Activated CD4-positive, CD25-positive, alpha-beta regulatory T cell treated with anti-CD3 and anti-CD28 coated beads, Interleukin-2, amount 50 U/mL, for 24 hours (primary cell): Measurements from ENCODE around the gene SEMA3E.
"Not testable (repeated sequence)": the region's sequence is repeated elsewhere in the genome, so short reads cannot be mapped to it uniquely, and the experiment has no call there.

ENCODE experiments used
- ATAC-seq, 2 donors: fragments of 150-1000 bp; cut with Tn5 transposase; one replicate each; pipeline ENCODE4 v1.10.0; 2021; ENCODE audit warnings: mild to moderate bottlenecking in 1 of 2, moderate library complexity in 1 of 2

The SEMA3E gene

DNA sequence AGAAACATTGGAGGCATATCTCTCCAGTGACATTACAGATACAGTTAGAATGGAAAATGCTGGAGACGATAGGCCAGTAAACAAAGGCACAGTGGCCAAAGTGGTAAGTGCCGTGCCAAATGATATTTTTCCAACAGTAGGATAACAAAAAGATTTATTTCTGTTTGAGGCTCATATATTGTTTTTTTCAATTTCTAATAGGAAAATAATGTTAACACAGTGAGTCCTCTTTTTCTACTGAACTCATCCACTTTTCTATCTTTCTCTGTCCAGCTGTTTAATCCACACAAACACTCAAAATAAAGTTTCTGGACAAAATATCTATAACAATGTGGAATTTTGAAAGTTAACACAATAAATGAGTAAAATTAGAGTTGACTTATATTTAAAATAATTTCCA is 201.3 kb downstream of the SEMA3E start:
- ATAC-seq = no peak

DNA sequence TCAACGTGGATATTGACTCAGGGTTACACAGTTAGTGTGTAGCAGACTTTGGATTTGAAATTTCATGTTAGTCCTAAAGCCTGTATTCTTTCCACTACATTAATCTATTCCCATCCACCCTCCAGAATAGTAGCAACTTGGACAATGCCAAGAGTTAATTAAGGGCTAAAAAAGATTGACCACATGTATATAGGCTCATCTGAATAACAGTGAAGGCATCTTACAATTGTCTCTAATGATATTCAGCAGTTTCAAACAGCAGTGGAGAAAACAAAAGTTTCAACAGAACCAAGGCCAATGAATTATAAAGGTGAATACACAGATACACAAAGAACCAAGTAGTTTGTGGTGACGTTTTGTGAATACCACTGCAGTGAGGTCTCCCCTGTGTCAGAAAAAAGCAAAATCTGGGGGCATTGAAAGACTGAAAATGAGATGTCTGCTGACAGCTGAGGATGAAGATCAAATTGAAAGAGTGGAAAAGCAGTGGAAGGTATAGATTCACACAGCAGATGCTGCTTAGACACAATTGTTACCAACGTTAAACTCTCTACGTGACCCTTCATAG is 202.8 kb downstream of the SEMA3E start:
- ATAC-seq = no peak

DNA sequence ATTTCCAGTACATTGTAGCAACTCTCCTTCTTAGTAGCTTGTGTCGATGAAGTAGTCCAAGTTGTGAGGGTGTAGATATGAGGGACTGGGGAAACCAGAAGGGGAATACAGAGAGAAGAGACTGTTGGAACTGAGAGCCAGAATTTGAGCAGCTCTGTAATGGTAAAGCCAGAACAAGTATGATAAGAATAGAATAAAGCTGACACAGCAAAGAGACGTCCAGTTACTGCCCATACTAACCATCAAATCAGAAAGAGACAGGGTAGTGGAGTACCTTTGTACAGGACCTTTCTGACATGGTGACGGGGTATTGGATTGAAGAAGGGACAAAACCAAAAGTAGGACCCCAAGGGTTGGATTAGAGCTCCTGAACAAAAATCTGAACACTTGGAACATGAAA is 206.0 kb downstream of the SEMA3E start:
- ATAC-seq = no peak

DNA sequence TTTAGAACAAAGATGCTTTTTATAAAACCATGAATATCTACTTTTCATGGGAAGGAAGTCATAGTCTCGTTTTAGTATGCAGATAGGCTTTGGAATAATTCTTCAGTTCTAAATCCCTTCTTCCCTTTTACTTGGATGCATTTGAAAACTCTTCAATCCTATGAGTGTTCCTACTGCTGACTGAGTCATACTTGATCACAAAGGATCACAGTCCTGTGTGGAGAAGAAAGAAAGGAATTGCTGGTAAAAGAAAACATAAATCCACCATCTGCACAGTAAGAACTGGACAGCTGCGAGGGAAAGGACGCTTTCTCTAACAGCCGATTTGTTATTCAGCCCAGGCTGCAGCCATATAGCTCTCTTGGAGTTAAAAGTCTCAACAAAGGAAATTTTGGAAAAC is 209.9 kb downstream of the SEMA3E start:
- ATAC-seq = no peak

DNA sequence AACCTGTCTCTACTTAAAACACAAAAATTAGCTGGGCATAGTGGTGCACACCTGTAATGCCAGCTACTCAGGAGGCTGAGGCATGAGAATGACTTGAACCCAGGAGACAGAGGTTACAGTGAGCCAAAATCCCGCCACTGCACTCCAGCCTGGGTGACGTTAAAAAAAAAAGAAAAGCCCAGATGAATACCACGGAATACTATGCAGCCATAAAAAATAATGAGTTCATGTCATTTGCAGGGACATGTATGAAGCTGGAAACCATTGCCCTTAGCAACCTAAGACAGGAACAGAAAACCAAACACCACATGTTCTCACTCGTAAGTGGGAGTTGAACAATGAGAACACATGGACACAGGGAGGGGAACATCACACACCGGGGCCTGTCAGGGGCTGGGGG is 218.7 kb downstream of the SEMA3E start:
- ATAC-seq = not testable (repeated sequence)

DNA sequence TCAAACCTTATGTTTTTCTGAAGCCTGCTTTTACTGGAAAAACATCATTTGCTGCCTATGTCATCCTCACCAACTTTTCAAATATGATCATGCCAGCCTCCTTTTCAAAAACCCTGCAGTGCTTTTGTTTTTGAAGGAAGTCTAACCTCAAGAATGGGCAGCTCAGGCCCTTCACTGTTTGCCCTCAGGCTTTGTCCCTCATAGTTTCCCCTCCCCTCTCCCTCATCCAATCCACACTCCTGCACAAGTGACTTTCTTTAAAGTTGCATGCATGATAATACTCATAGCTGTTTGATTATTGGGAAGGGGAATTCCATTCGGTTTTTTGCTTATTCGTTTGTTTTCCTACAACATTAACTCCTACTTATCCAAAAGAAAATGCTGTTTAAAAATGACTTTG is 219.4 kb downstream of the SEMA3E start:
- ATAC-seq = no peak

DNA sequence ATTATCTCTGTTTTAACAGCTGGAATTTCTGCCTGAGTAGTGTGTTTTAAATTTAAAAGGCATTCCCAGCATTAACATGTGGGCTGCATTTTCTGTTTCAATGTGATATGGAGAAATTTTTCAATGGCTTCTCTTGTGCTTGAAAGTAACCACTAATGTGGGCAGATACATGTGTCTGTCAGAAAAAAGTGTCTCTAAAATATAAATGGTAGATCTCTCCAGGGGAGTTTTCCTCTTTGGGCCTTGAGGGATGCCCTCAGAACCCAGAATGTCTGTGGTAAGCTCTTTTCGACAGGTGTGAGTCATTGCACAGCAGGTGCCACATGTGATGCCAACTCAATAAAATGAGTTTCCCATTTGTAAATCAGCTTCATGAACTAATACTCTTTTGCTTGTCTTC is 221.1 kb downstream of the SEMA3E start:
- no peak for ATAC-seq

DNA sequence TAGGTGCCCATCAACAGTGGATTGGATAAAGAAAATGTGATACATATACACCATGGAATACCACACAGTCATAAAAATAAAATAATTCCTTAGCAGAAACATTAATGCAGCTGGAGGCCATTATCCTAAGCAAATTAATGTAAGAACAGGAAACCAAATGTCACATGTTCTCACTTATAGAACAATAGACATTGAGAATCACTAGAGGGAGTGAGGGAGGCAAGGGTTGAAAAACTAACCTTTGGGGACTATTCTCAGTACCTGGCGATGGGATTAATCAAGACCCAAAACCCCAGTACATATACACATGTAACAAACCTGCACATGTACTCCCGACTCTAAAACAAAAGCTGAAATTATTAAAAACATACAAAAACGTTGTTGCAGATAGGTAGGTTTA is 222.6 kb downstream of the SEMA3E start:
- no peak for ATAC-seq

DNA sequence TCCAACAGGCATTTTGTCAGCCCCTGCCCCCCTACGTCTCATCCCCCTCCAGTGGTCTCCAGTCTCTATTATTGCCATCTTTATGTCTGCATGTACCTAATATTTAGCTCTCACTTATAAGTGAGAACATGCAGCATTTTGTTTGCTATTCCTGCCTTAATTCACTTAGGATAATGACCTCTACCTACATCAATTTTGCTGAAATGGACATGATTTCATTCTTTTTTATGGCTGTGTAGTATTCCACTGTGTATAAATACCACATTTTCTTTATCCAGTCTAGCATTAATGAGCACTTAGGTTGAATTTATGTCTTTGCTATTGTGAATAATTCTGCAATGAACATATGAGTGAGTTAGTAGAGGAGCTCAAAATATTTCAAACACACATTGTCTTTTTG is 229.9 kb downstream of the SEMA3E start:
- no peak for ATAC-seq

DNA sequence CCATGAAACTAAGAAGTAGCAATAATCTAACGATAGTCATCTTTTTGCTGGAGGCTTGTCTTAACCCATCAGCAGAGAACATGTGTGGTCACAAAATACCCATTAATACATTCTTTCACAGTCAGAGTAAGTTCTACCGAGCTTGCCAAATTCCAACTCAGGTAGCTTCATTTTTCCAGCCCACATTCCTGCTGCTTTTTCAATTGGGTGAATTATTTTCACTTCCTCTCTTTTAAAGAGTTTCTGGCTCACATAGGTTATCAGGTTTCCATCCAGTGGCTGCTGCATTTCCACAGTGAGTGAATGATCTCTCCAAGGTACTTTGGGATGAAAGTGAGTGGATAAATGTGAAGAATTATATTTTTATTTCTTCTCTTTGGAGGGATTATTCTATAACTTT is 233.1 kb downstream of the SEMA3E start:
- no peak for ATAC-seq

DNA sequence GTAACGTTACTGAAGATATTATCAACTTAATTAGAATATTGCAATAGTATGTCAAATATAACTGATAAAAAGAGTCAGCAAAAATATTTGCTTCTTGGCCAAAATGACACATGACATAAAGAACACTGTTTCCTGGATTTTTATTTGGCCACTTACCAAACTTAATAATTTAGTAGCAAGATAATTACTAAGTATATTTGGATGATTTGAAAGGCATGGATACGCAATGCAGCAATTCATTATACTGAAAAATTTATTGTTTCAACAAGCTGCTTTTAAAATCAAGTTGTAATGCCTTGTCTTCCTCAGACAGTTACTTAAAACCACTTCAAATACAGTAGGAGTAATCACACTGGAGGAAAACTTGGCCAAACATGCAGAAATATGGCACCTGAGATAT is 234.0 kb downstream of the SEMA3E start:
- ATAC-seq = no peak

DNA sequence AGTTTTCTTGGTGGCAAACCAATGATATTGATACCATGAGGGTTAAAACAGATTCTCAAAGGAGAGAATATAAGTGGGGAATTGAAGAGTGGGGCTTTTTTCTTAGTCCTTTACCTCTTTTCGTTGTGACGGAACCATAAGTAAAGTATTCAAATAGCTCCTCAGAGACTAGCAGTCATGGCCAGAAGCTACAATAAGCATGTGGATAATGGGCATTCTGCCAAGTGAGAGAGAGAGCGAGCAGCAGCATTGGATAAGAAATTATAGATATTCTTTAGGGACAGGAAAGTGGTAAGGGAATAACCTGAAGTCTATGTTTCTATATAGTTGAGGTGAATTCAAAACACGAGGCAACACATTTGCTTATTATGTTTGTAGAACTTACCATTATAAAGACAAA is 235.1 kb downstream of the SEMA3E start:
- no peak for ATAC-seq

DNA sequence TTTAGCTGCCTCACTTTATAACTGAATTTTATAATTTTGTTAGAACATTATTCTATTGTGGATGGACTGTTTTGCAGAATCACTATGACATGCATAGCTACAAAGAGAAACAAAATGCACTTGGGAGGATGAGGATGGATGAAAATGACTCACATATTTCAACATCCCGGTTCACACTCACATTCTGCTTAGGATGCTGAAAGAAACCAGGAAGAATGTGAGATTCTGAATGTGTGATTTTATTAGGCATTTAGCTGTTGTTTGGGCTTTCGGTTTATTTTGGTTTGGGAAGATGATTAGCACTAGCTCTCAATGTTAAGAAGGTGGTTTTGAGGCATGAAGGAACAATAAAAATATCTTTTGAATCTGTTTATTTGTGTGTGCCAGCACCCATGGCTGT is 235.5 kb downstream of the SEMA3E start:
- ATAC-seq = no peak

DNA sequence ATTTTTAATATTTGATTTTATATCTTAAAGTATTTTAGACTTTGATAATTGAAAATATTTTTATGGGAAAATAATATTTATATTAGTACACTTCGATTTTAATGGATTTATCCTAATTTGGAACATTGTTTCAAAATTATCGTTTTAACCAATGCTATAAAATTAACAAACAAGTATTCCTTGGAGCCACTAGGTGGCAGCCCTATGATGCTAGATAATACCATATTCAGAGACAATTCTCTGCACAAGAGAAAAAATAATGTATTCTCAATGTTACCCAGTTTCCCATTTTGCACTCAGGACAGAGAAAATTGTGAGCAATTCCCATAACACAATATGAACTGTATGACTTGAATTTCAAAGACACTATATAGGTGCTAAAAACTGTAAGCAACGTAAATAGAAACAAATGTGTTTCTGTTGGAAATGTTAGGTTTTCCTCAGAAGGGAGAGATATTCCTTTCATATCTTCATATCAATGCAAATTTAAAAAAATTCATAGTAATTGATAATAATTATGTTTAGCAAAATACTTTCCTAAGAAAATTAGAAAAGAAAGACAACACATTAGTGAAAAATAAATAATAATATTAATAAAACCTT is 237.8 kb downstream of the SEMA3E start:
- ATAC-seq = no peak

DNA sequence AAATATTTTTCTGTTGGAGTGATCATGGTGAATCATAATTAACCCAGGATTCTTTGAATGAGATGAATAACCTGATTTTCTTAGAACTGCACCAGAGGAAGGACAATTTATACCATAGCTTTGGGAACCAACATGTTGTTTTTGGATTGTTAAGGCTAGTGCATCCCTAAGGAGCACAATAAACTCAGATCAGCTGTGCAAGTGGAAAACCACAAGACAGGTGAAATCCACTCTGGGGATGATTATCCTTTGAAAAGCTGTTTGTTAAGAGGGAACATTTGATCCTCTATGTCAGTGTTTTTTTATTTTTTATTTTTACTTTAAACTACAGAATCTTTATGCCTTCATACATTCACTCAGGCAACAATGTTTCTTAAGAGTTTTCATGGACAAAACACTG is 254.2 kb downstream of the SEMA3E start:
- ATAC-seq = no peak

DNA sequence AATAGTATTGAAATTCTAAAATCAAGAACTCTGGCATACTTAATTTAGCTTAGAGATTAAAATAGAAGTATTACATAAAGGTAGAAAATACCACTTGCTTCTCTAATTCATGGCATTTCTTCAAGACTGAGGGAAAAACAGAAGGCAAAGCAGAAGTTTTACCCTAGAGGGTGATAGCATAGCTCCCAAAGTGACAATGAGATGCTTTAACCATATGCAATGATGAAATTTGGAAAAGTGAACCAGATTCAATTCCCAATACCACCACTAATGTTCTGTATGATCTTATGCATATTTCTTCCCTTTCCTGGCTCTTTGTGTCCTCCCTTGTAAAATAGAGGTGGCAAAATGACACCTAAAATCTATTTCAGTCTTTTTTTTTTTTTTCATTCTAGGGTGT is 260.5 kb downstream of the SEMA3E start:
- ATAC-seq = no peak

DNA sequence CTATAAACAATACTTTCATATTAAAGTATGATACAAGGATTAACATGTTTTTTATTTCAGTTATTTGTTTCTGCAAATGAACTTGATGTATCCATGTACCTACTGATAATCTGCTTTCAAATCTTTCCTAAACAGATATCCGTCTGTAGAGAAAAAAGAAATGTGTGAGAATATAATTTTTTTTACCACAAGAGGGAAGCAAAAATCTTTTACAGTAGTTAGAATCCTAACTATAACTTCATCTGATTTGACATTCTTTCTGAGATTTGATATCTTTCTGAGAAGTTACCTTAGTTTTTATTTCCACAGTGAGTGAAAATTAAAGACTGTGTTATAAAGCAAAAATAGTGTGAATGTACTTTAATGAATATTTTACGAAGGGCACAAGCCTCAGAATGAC is 282.3 kb downstream of the SEMA3E start:
- ATAC-seq = no peak

DNA sequence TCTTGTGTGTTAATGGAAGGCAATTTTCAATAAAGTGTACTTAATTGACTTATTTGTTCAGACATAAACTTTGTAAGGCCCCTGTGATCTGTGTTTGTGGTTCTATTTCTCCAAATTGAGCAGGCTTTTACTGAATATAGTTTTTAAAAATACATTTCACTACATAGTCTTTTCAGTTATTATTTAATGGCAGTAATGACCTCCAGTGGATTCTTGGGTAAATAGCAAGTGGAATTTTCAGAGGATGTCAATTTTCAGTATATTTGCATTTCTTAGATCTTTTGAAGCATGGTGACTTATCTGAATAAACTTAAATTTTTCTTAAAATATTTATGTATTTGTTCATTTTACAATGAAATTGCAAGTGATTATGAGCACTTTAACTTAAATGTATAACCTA is 283.2 kb downstream of the SEMA3E start:
- no peak for ATAC-seq

DNA sequence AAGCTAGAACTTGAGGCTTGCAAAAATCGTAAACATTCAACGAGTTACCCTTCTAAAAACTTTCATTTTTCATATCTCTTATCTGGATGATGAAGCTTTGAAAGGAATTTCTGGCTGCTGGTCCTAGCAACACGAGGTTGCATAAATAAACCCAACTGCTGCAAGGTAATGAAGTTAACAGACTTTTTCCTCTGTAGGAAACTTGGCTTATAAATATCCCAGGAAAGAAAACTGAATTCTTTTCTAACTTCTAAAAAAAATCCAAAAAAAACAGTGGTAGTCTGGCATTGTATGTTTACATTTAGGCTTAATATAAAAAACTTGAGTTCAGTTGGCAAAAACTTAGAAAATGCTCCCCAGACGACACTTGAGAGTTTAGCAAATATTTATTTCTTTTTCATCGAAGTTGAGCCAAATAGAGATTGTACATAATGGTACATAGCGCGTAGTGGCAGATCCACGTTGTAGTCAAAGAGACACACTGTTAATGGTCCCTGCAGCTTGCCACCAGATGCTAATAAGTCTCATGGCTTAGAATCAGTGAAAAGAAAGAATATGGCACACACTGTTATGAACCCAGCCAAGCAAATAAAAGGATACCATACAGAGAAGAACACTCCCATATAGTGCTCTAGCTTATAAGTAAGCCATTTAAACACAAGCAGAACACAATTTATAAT is 285.9 kb downstream of the SEMA3E start:
- ATAC-seq = no peak

DNA sequence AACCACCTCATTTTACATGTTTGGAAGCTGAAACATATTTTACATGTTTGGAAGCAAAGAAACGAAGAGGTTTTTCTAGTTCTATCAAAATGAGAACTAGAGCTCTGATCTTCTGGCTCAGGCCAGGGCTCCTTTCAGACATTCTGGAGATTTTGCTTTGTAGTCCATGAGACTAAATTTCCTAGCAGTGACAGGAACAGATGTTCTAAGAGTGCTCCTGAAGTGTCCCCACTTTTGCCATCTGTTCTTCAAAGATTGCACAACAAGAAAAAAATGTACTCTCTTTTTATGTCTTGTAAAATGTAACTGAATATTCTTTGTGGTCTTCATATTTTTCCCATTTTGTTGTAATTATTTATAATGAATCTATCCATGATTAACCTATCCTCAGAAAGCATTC is 289.8 kb downstream of the SEMA3E start:
- ATAC-seq = no peak

DNA sequence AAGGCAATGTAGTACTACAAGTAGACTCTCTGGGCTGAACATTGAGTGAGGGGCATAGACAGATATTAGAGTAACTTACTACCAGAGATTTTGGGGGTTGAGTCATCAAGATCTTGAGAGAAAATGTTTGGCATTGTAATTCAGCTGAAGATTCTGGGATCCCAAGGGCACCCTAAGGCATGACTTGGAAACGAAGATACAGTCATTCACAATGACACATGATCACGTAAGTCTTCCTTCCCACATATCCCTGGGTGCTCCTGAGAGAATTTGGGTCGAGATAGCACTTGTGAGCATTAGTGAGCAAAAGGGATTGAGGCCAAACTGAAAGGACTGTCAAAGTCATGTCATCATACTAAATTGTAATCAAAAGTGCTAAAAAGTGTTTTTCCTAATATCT is 293.8 kb downstream of the SEMA3E start:
- no peak for ATAC-seq

DNA sequence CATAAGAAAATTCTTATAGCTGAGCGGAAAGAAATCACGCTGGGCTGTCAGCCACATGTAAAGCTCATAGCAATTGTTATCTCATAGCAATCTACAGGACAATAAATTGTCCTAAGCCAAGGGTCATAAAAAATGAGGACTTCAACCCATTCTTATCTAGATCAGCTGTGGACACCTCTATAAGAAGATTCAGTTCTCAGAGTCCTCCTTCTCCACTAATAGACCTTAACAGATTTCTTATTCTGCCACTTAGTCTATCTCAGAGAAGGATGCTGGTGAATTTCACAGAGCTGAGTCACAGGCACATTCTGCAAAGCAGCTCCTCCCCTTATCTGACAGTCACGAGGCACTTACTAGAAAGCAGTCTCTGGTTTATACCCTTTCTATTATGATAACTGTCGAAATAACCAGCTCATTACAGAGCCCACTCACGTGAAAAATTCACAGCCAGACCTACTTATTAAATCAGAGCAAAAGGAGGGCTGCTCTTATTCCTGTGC is 300.9 kb downstream of the SEMA3E start:
- no peak for ATAC-seq

DNA sequence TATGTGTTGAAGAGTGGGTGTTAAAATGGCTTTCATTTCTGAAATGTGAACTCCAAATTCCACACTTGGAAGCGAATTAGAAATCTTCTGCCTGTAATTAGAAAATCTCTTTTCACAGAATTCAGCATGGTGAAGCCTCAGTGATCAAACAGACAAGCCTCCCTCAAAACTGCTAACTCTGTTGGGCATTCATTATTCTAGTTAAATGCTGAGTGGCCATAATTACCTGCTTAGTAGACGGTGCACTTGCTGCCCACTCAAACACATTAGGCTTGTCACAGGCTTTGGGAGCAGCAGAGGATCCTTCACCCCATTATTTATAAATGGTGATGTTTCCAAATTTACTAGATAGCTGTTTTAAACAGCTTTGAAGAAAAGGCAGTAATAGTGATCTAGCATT is 309.0 kb downstream of the SEMA3E start:
- ATAC-seq = no peak

DNA sequence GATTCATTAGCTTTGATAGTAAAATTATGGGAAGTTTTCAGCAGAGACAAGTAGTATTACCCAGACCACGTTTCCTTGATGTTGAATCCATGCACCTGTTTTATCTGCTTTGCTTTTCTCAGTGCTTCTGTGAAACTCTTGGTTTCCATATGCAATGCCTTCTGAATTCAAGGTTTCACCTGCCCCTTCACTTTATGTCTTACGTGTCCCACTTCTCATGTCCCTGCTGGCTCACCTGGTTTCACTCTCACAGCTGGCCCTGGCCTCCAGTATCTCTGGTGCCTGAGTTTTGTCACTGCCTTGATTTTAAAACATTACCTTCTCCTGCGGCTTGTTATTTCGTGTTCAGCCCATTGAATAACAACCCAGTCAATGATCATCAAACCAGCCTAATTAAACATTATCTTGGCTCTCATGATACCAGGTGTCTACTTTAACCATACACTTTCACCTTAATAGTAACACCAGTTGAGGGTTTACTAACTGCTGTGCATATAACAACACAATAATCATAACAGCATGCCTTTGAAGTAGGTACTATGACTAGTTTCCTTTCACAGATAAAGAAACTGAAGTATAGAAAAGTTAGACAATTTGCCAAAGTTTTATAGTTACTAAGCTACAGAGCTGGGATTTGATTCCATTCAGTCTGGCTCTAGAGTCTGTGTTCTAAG is 310.5 kb downstream of the SEMA3E start:
- no peak for ATAC-seq
